GM12801 (cell line): Measurements from ENCODE around the gene CTTNBP2.

Experiments used
- CTCF ChIP-seq: IDR thresholded peaks from one replicate; pipeline ENCODE4 v1.5.1; 2011; ENCODE audit warnings: control low read depth; ENCODE audit not compliant: insufficient read length; ENCODE audit errors: extremely low read depth

CTTNBP2 gene

GRCh38 chr7:117882594-117882993 is 9.4 kb upstream of the CTTNBP2 start:
- TF ChIP-seq CTCF = no peak

GRCh38 chr7:117876761-117877160 is 3.5 kb upstream of the CTTNBP2 start:
- no peak for TF ChIP-seq CTCF

- TF ChIP-seq CTCF = no peak
These were observed 2.3 kb upstream of the CTTNBP2 start for GRCh38 chr7:117875566-117875965.

GRCh38 chr7:117874191-117874700 is 1.0 kb upstream of the CTTNBP2 start:
- no peak for TF ChIP-seq CTCF

GRCh38 chr7:117872561-117873309 is 506 bp downstream of the CTTNBP2 start:
- no peak for TF ChIP-seq CTCF

- TF ChIP-seq CTCF = no peak
These were observed 1.3 kb downstream of the CTTNBP2 start for GRCh38 chr7:117871778-117872538.

- TF ChIP-seq CTCF = no peak
These were observed 1.9 kb downstream of the CTTNBP2 start for GRCh38 chr7:117871401-117871777.
